ENCODE measurements around the gene DNASE1L2.

Gene DNASE1L2

DNA sequence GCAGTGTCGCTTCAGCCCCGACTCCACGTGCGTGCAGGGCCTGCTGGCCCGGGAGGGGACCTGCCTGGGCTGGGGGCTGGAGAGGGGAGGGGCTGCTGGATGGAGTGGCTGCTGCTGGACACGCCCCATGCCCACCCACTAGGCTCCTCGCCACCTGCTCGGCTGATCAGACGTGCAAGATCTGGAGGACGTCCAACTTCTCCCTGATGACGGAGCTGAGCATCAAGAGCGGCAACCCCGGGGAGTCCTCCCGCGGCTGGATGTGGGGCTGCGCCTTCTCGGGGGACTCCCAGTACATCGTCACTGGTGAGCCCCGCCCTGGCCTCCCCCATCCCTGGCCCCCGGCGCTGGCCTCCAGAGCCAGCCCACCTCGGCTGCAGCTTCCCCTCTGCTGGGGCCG, 27.9 kb upstream of the DNASE1L2 start:
- no peaks in the 10 kb centered on the region for H4K20me1 ChIP-seq (ENCODE audit: insufficient read depth, low read length, poor library complexity, severe bottlenecking)
- no peak overlapping the region for H3K4me3 ChIP-seq (ENCODE audit: low read length, poor library complexity, severe bottlenecking)
- peaks cover 17% of the 10 kb centered on the region for H3K79me2 ChIP-seq (ENCODE audit: insufficient read depth, low read length)
- H3F3A ChIP-seq (ENCODE audit: low read depth), result no peaks in the 10 kb centered on the region
- no peak overlapping the region for H3K9ac ChIP-seq (ENCODE audit: low read depth, low read length, poor library complexity, severe bottlenecking)
- no peaks in the 10 kb centered on the region for H3K9me2 ChIP-seq (replicated peaks; ENCODE audit: low read depth, low read length)
- no peak overlapping the region for H2AFZ ChIP-seq (ENCODE audit: low read length)
- H3K9me3 ChIP-seq (ENCODE audit: insufficient read depth, low read depth, low read length), result no peaks in the 10 kb centered on the region
- H3K36me3 ChIP-seq (ENCODE audit: insufficient read depth, low read length), result no peaks in the 10 kb centered on the region; the same call in 1 of the 2 replicates
- H3K4me2 ChIP-seq (ENCODE audit: low read depth, low read length, poor library complexity, severe bottlenecking), result no peak overlapping the region
- H3K4me1 ChIP-seq (ENCODE audit: insufficient read depth, low read length, poor library complexity, severe bottlenecking), result peaks cover 2% of the 10 kb centered on the region
- no peaks in the 10 kb centered on the region for H3K27me3 ChIP-seq (ENCODE audit: insufficient read depth, low read length, poor library complexity, severe bottlenecking)
- TF ChIP-seq, protein P1, sequence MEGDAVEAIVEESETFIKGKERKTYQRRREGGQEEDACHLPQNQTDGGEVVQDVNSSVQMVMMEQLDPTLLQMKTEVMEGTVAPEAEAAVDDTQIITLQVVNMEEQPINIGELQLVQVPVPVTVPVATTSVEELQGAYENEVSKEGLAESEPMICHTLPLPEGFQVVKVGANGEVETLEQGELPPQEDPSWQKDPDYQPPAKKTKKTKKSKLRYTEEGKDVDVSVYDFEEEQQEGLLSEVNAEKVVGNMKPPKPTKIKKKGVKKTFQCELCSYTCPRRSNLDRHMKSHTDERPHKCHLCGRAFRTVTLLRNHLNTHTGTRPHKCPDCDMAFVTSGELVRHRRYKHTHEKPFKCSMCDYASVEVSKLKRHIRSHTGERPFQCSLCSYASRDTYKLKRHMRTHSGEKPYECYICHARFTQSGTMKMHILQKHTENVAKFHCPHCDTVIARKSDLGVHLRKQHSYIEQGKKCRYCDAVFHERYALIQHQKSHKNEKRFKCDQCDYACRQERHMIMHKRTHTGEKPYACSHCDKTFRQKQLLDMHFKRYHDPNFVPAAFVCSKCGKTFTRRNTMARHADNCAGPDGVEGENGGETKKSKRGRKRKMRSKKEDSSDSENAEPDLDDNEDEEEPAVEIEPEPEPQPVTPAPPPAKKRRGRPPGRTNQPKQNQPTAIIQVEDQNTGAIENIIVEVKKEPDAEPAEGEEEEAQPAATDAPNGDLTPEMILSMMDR (conservative IDR thresholded peaks at IDR 0.05; ENCODE audit: low read length), result no peak
- TF ChIP-seq EZH2phosphoT487 (IDR thresholded peaks at IDR 0.05; ENCODE audit: borderline replicate concordance), result no peak

DNA sequence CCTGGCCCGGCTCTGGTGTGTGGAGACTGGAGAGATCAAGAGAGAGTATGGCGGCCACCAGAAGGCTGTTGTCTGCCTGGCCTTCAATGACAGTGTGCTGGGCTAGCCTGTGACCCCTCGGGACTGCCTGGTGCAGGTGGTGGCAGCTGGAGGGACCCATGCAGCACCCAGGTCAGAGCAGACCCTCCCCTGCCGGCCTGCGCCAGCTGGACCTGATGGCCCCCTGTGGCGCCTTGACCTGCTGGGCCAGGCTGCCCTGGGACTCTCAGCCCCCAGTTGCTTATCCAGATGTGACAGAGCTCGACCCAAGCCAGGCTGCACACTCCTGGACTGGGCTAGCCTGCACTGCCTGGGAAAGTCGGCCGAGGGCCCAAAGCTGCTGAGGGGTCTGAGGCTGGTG, 27.5 kb upstream of the DNASE1L2 start:
- Histone ChIP-seq H2AFZ (ENCODE audit: low read length) (no peak overlapping the region), H3K9me3 (ENCODE audit: insufficient read depth, low read depth, low read length) (no peaks in the 10 kb centered on the region), H3K4me3 (ENCODE audit: low read length, poor library complexity, severe bottlenecking) (no peak overlapping the region), H3K27me3 (ENCODE audit: insufficient read depth, low read length, poor library complexity, severe bottlenecking) (no peaks in the 10 kb centered on the region), H4K20me1 (ENCODE audit: insufficient read depth, low read length, poor library complexity, severe bottlenecking) (no peaks in the 10 kb centered on the region), H3K9me2 (replicated peaks; ENCODE audit: low read depth, low read length) (no peaks in the 10 kb centered on the region), H3F3A (ENCODE audit: low read depth) (no peaks in the 10 kb centered on the region), H3K36me3 (ENCODE audit: insufficient read depth, low read length) (no peaks in the 10 kb centered on the region; the same call in 1 of the 2 replicates), H3K79me2 (ENCODE audit: insufficient read depth, low read length) (peaks cover 22% of the 10 kb centered on the region), H3K4me2 (ENCODE audit: low read depth, low read length, poor library complexity, severe bottlenecking) (no peak overlapping the region), H3K9ac (ENCODE audit: low read depth, low read length, poor library complexity, severe bottlenecking) (no peak overlapping the region), H3K4me1 (ENCODE audit: insufficient read depth, low read length, poor library complexity, severe bottlenecking) (peaks cover 5% of the 10 kb centered on the region)
- TF ChIP-seq, protein P1 (conservative IDR thresholded peaks at IDR 0.05; ENCODE audit: low read length), result no peak
- TF ChIP-seq EZH2phosphoT487 (IDR thresholded peaks at IDR 0.05; ENCODE audit: borderline replicate concordance), result no peak

DNA sequence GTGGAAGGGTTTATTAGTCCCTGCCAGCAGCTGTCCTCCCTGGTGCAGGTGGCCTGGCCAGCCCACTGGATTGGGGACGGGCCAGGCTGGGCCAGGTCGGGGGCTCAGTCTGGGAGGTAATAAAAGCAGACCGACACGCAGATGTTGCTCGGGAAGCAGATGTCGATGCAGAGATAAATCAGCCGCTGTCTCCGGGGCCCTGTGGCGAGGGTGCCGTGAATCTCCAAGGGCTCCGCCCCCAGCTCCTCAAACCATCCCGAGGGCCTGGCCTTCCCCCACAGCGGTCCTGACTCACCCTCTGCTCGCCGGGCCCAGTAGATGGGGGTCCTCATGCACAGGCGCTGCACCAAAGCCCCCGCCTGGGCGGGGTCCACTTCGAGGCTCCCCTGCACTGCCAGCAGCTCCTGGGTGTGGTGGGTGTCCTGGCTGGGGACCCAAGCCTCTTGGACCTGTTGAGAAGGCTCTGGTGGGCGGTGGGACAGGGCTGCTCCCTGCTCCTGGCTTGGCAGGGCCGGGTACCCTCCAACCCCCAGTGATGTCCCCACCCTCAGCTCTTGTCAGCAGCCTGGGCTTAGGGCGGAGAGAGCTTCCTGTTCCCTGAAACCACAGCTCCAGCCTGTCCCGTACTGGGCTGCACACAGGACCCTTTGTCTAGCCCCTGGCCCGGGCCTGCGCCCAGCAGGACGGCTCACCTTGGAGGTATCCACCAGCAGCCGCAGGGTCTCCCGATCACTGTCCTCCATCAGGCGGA, 26.8 kb upstream of the DNASE1L2 start:
- peaks cover 22% of the 10 kb centered on the region for H3K79me2 ChIP-seq (ENCODE audit: insufficient read depth, low read length)
- no peak overlapping the region for H3K4me3 ChIP-seq (ENCODE audit: low read length, poor library complexity, severe bottlenecking)
- no peaks in the 10 kb centered on the region; the same call in 1 of the 2 replicates for H3K36me3 ChIP-seq (ENCODE audit: insufficient read depth, low read length)
- H4K20me1 ChIP-seq (ENCODE audit: insufficient read depth, low read length, poor library complexity, severe bottlenecking), result no peaks in the 10 kb centered on the region
- no peaks in the 10 kb centered on the region for H3K9me3 ChIP-seq (ENCODE audit: insufficient read depth, low read depth, low read length)
- peaks cover 5% of the 10 kb centered on the region for H3K4me1 ChIP-seq (ENCODE audit: insufficient read depth, low read length, poor library complexity, severe bottlenecking)
- no peaks in the 10 kb centered on the region for H3F3A ChIP-seq (ENCODE audit: low read depth)
- no peaks in the 10 kb centered on the region for H3K27me3 ChIP-seq (ENCODE audit: insufficient read depth, low read length, poor library complexity, severe bottlenecking)
- H2AFZ ChIP-seq (ENCODE audit: low read length), result no peak overlapping the region
- no peaks in the 10 kb centered on the region for H3K9me2 ChIP-seq (replicated peaks; ENCODE audit: low read depth, low read length)
- TF ChIP-seq, protein P1 (conservative IDR thresholded peaks at IDR 0.05; ENCODE audit: low read length), result no peak
- no peak for TF ChIP-seq EZH2phosphoT487 (IDR thresholded peaks at IDR 0.05; ENCODE audit: borderline replicate concordance)
- no peak overlapping the region for H3K4me2 ChIP-seq (ENCODE audit: low read depth, low read length, poor library complexity, severe bottlenecking)
- H3K9ac ChIP-seq (ENCODE audit: low read depth, low read length, poor library complexity, severe bottlenecking), result no peak overlapping the region
